H1 (cell line): ENCODE measurements around the gene FBXO34. TPM values are rescaled to one million over a fixed set of nuclear protein-coding genes. Genes with fewer than 3 reads are reported as not detected.

Experiments
- CTCF ChIA-PET: fragments of 300-600 bp; sonication (Branson Sonifier 250); formaldehyde crosslinking; loops from one replicate; lab custom pipeline; 2021; ENCODE audit not compliant: partially characterized antibody; lab: Charles Lee
- POLR2A ChIA-PET: fragments of 300-600 bp; sonication (Branson Sonifier 250); formaldehyde crosslinking; loops from one replicate; lab custom pipeline; 2021; ENCODE audit warnings: inconsistent platforms; ENCODE audit not compliant: partially characterized antibody; lab: Charles Lee
- DNase-seq, 2 experiments: peaks; one replicate each; pipeline versions ENCODE4 v3.0.0 to v3.0.0-alpha.2; 2010 to 2022; ENCODE audit warnings: low spot score in 2 of 2, low read depth in 1 of 2, mixed read lengths in 1 of 2
- FAIRE-seq: peaks from 2 replicates; lab custom pipeline; 2011; peaks lifted over from hg19 to GRCh38; lab: Jason Lieb, UNC
- H2AFZ ChIP-seq: 2 replicates; pipeline ENCODE4 v1.8.1; 2012; ENCODE audit warnings: low read length, inconsistent platforms
- H2AK5ac ChIP-seq: 2 replicates; pipeline ENCODE4 v1.6.1; 2013; ENCODE audit warnings: low read depth, low read length
- H2BK120ac ChIP-seq: replicated peaks from 2 replicates; pipeline ENCODE3; 2013; ENCODE audit warnings: low read depth, low read length, inconsistent platforms
- H2BK12ac ChIP-seq: 2 replicates; pipeline ENCODE4 v1.6.1; 2013; ENCODE audit warnings: low read depth, low read length
- H2BK15ac ChIP-seq: 2 replicates; pipeline ENCODE4 v1.6.1; 2013; ENCODE audit warnings: low read length
- H2BK20ac ChIP-seq: 2 replicates; pipeline ENCODE4 v1.6.1; 2013; ENCODE audit warnings: low read length
- H2BK5ac ChIP-seq: 2 replicates; pipeline ENCODE4 v1.6.1; 2013; ENCODE audit warnings: low read depth, low read length
- H3K14ac ChIP-seq: 2 replicates; pipeline ENCODE4 v1.6.1; 2013; ENCODE audit warnings: inconsistent platforms; ENCODE audit not compliant: insufficient read length
- H3K18ac ChIP-seq: 2 replicates; pipeline ENCODE4 v1.6.1; 2013; ENCODE audit warnings: low read length; ENCODE audit errors: extremely low read depth
- H3K23ac ChIP-seq: 2 replicates; pipeline ENCODE4 v1.6.1; 2013; ENCODE audit warnings: inconsistent platforms; ENCODE audit not compliant: insufficient read length
- H3K23me2 ChIP-seq: 2 replicates; pipeline ENCODE4 v1.6.1; 2013; ENCODE audit warnings: low read depth, low read length
- H3K27ac ChIP-seq: 2 replicates; pipeline ENCODE4 v1.6.1; 2011; ENCODE audit warnings: low read depth, low read length, inconsistent platforms
- H3K27me3 ChIP-seq, 4 experiments: replicated peaks in 1 of 4; 1 replicate in 1 of 4; 2 replicates in 3 of 4; pipeline versions ENCODE4 v1.6.1 to v1.8.1; 2011 to 2013; ENCODE audit warnings: low read length in 3 of 4, mild to moderate bottlenecking in 3 of 4, inconsistent platforms in 2 of 4, mixed read lengths in 2 of 4, moderate library complexity in 1 of 4; ENCODE audit not compliant: control insufficient read depth in 3 of 4, insufficient read depth in 3 of 4; ENCODE audit errors: extremely low read depth in 1 of 4
- H3K36me3 ChIP-seq, 4 experiments: 2 replicates each; pipeline versions ENCODE4 v1.6.1 to v1.8.1; 2011 to 2013; ENCODE audit warnings: mild to moderate bottlenecking in 4 of 4, low read length in 3 of 4, moderate library complexity in 2 of 4, control low read depth in 1 of 4, inconsistent platforms in 1 of 4; ENCODE audit not compliant: insufficient read depth in 4 of 4, control insufficient read depth in 2 of 4
- H3K4ac ChIP-seq: replicated peaks from 2 replicates; pipeline ENCODE3; 2013; ENCODE audit warnings: low read length, low read depth, mixed read lengths, inconsistent platforms; ENCODE audit not compliant: insufficient read length
- H3K4me1 ChIP-seq, 4 experiments: replicated peaks in 1 of 4; 1 replicate in 1 of 4; 2 replicates in 3 of 4; pipeline versions ENCODE4 v1.6.1 to v1.8.1; 2011 to 2013; ENCODE audit warnings: low read length in 3 of 4, inconsistent platforms in 2 of 4, mixed read lengths in 1 of 4; ENCODE audit not compliant: insufficient read depth in 4 of 4, control insufficient read depth in 3 of 4
- H3K4me2 ChIP-seq, 2 experiments: 2 replicates each; pipeline versions ENCODE4 v1.6.1 to v1.8.1; 2011 to 2013; ENCODE audit warnings: low read depth in 2 of 2, low read length in 2 of 2, control low read depth in 1 of 2, inconsistent platforms in 1 of 2, mild to moderate bottlenecking in 1 of 2; ENCODE audit not compliant: insufficient read depth in 1 of 2
- H3K4me3 ChIP-seq, 4 experiments: fragments of 200-600, 300-600 bp in 1 of 4; sonication (generic), shearing (Covaris generic), sonication (Bioruptor Twin) in 1 of 4; 2 replicates each; pipeline versions ENCODE4 v1.5.1 to v1.8.1; 2011 to 2016; ENCODE audit warnings: low read length in 4 of 4, low read depth in 3 of 4, control low read depth in 2 of 4, inconsistent platforms in 2 of 4, mild to moderate bottlenecking in 2 of 4, mixed read lengths in 1 of 4, moderate library complexity in 1 of 4; ENCODE audit not compliant: insufficient read depth in 2 of 4; ENCODE audit errors: extremely low read depth in 1 of 4
- H3K56ac ChIP-seq: replicated peaks from 2 replicates; pipeline ENCODE3; 2013; ENCODE audit warnings: low read depth, mild to moderate bottlenecking, mixed read lengths, low read length, inconsistent platforms; ENCODE audit not compliant: insufficient read length
- H3K79me1 ChIP-seq: 2 replicates; pipeline ENCODE4 v1.6.1; 2013; ENCODE audit warnings: low read depth, low read length, control low read depth
- H3K79me2 ChIP-seq, 2 experiments: 2 replicates each; pipeline versions ENCODE4 v1.6.1 to v1.8.1; 2012 to 2013; ENCODE audit warnings: low read length in 2 of 2, mild to moderate bottlenecking in 2 of 2, inconsistent platforms in 1 of 2; ENCODE audit not compliant: insufficient read depth in 2 of 2, control insufficient read depth in 1 of 2
- H3K9ac ChIP-seq, 4 experiments: replicated peaks in 1 of 4; 1 replicate in 1 of 4; 2 replicates in 3 of 4; pipeline versions ENCODE4 v1.6.1 to v1.8.1; 2011 to 2013; ENCODE audit warnings: low read depth in 3 of 4, low read length in 3 of 4, control low read depth in 2 of 4, mild to moderate bottlenecking in 2 of 4, moderate library complexity in 2 of 4, inconsistent platforms in 1 of 4; ENCODE audit errors: extremely low read depth in 1 of 4
- H3K9me3 ChIP-seq, 2 experiments: 2 replicates each; pipeline versions ENCODE4 v1.6.1 to v1.8.1; 2012 to 2013; ENCODE audit warnings: mild to moderate bottlenecking in 2 of 2, moderate library complexity in 2 of 2, control low read depth in 1 of 2, inconsistent platforms in 1 of 2, low read depth in 1 of 2, low read length in 1 of 2, mixed read lengths in 1 of 2; ENCODE audit not compliant: insufficient read depth in 2 of 2
- H4K20me1 ChIP-seq, 2 experiments: replicated peaks in 1 of 2; 2 replicates each; pipeline versions ENCODE3 to v1.8.1; 2011 to 2013; ENCODE audit warnings: inconsistent platforms in 2 of 2, low read length in 2 of 2, mild to moderate bottlenecking in 1 of 2; ENCODE audit not compliant: insufficient read depth in 2 of 2, control insufficient read depth in 1 of 2
- H4K5ac ChIP-seq: 2 replicates; pipeline ENCODE4 v1.6.1; 2013; ENCODE audit warnings: low read length, low read depth, mixed read lengths, inconsistent platforms; ENCODE audit not compliant: insufficient read length
- H4K8ac ChIP-seq: 2 replicates; pipeline ENCODE4 v1.8.0; 2013; ENCODE audit warnings: mild to moderate bottlenecking, moderate library complexity, low read length, inconsistent platforms; ENCODE audit not compliant: insufficient read depth; ENCODE audit errors: extremely low read depth
- H4K91ac ChIP-seq: replicated peaks from 2 replicates; pipeline ENCODE3; 2013; ENCODE audit warnings: low read length, mixed read lengths, inconsistent platforms; ENCODE audit not compliant: insufficient read length
- ASH2L ChIP-seq: fragments of 200-600, 300-600 bp; sonication (generic); IDR thresholded peaks from one replicate; pipeline ENCODE4 v1.7.1; 2017; ENCODE audit warnings: low read length
- BACH1 ChIP-seq: IDR thresholded peaks from 2 replicates; pipeline ENCODE4 v1.6.1; 2012; ENCODE audit warnings: low read length, improper control_type of control experiment
- CBX5 ChIP-seq: fragments of 300-800, 300-1000 bp; sonication (generic); IDR thresholded peaks from 2 replicates; pipeline ENCODE4 v1.7.1; 2016; ENCODE audit warnings: antibody characterized with exemption, low read length, low read depth
- CREB1 ChIP-seq: IDR thresholded peaks from 2 replicates; pipeline ENCODE4 v1.6.1; 2012; ENCODE audit warnings: inconsistent platforms
- E2F6 ChIP-seq: IDR thresholded peaks from 2 replicates; pipeline ENCODE4 v1.6.1; 2012; ENCODE audit warnings: inconsistent platforms
- GABPA ChIP-seq: IDR thresholded peaks from 2 replicates; pipeline ENCODE4 v1.6.1; 2011; ENCODE audit warnings: mild to moderate bottlenecking, low read length, moderate library complexity, borderline replicate concordance; ENCODE audit not compliant: insufficient read depth
- RAD21 ChIP-seq, 2 experiments: IDR thresholded peaks in 1 of 2; conservative IDR thresholded peaks in 1 of 2; 2 replicates each; pipeline ENCODE4 v1.6.1; 2011; ENCODE audit warnings: low read depth in 2 of 2, low read length in 2 of 2, improper control_type of control experiment in 1 of 2, inconsistent platforms in 1 of 2, mild to moderate bottlenecking in 1 of 2, moderate library complexity in 1 of 2
- SAP30 ChIP-seq: fragments of 300-600 bp; sonication (generic); IDR thresholded peaks from 2 replicates; pipeline ENCODE4 v1.7.1; 2012; ENCODE audit warnings: low read length, moderate library complexity, mild to moderate bottlenecking, inconsistent platforms; ENCODE audit not compliant: insufficient read depth, insufficient replicate concordance
- SP2 ChIP-seq: IDR thresholded peaks from 2 replicates; pipeline ENCODE4 v1.6.1; 2012; ENCODE audit warnings: mild to moderate bottlenecking, low read length, inconsistent platforms
- polyA plus RNA-seq, 7 experiments: library from polyadenylated mRNA; depleted of rRNA in 3 of 7; stranded (reverse) in 5 of 7; unstranded in 2 of 7; fragments of >200 nt in 5 of 7; fragments of 200-250 nt in 2 of 7; gene quantifications; 1 replicate in 5 of 7; 2 replicates in 1 of 7; 4 replicates in 1 of 7; pipeline versions ENCODE4 v1.2.1 to v1.2.3, GENCODE V29; 2011 to 2013; ENCODE audit warnings: missing spikeins in 2 of 7, mixed read lengths in 2 of 7
- total RNA-seq: library from RNA; stranded (reverse); fragmentation: NEBNext Ultra II Directional; extraction: Animal tissue kit (Norgen Biotek cat#: 25700); gene quantifications from 2 replicates; pipeline ENCODE4 v1.2.1, GENCODE V29; 2021

FBXO34 gene
- total and polyA plus RNA-seq, 2 of the 8 experiments (the other 6 are each of a cell fraction or from before 2014, with no cell fraction given) = 7.0 to 14.4 TPM

DNA sequence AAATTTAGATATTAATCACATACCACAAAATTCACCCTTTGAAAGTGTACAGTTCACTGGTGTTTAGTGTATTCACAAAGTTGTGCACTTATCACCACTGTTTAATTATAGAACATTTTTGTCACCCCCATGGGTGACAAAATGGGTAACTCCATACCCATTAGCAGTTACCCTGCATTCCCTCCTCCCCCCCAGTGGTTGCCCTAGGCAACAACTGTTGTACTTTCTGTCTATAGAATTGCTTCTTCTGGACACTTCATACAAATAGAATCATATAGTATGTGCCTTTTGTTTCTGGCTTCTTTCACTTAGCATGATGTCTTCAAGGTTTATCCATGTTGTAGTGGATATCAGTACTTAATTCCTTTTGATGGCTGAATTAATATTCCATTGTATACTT lies 52.7 kb downstream of the FBXO34 start:
- no peak overlapping the region for H3K18ac ChIP-seq
- H3K56ac ChIP-seq = no peak overlapping the region
- H4K5ac ChIP-seq = no peak overlapping the region
- H3K36me3 ChIP-seq = no peaks in the 10 kb centered on the region
- H3K23me2 ChIP-seq = no peaks in the 10 kb centered on the region
- H2BK120ac ChIP-seq = no peak overlapping the region
- H3K9me3 ChIP-seq = no peaks in the 10 kb centered on the region
- H3K4me3 ChIP-seq = no peak overlapping the region
- no peak overlapping the region for H3K4ac ChIP-seq
- no peak overlapping the region for H2BK15ac ChIP-seq
- no peak overlapping the region for H4K91ac ChIP-seq
- no peak overlapping the region for H2AK5ac ChIP-seq
- no peak overlapping the region for H4K8ac ChIP-seq
- H2BK20ac ChIP-seq = no peak overlapping the region
- H3K27ac ChIP-seq = no peak overlapping the region
- peaks cover 2% of the 10 kb centered on the region for H3K79me1 ChIP-seq
- H3K9ac ChIP-seq = no peak overlapping the region
- H3K4me2 ChIP-seq = no peak overlapping the region
- H3K27me3 ChIP-seq = no peaks in the 10 kb centered on the region
- no peak overlapping the region for H3K23ac ChIP-seq
- DNase-seq (no peak), FAIRE-seq (no peak)
- ChIA-PET CTCF (interaction anchor here (0.6 kb wide), 1 partner anchor 112 kb away, joined by 3 read pairs; no protein-coding TSS in a partner anchor), POLR2A (interaction anchor here (0.6 kb wide), 1 partner anchor 199 kb away, joined by 4 read pairs; no protein-coding TSS in a partner anchor)
- no peak overlapping the region for H2BK12ac ChIP-seq
- no peak overlapping the region for H2AFZ ChIP-seq
- no peak overlapping the region for H2BK5ac ChIP-seq
- no peak overlapping the region for H3K14ac ChIP-seq
- peaks cover 0 to 15% of the 10 kb centered on the region in 2 experiments; a peak in 2 of 4 replicates for H3K79me2 ChIP-seq
- peaks cover 0 to 4% (median 0%) of the 10 kb centered on the region in 4 experiments; a peak in 1 of 7 replicates for H3K4me1 ChIP-seq
- peaks cover 0 to 5% of the 10 kb centered on the region in 2 experiments for H4K20me1 ChIP-seq
- TF ChIP-seq RAD21 (IDR thresholded peaks at IDR 0.05 in 1 of 2, conservative IDR thresholded peaks at IDR 0.05 in 1 of 2; ENCODE audit: low read depth in 2 of 2, low read length in 2 of 2) (no peak), GABPA (no peak), BACH1 (no peak), CBX5 (no peak), CREB1 (no peak), ASH2L (no peak), SP2 (no peak), E2F6 (no peak), SAP30 (no peak)
